GM18519 (cell line): Measurements from ENCODE around the gene SLX1A.
A peak's percentile ranks its signal among the peaks of the same experiment; 100 is the strongest.
"Not testable (repeated sequence)": the region's sequence is repeated elsewhere in the genome, so short reads cannot be mapped to it uniquely, and the experiment has no call there.

Experiments
- ATAC-seq: cut with Tn5 transposase; IDR thresholded peaks from one replicate; pipeline ENCODE4 v1.9.1; 2021; ENCODE audit warnings: mild to moderate bottlenecking, moderate library complexity; ENCODE audit not compliant: unreplicated experiment, low FRiP score

SLX1A gene

GRCh38 chr16:30193615-30194014 lies at the start of gene SLX1A, which contains the start of gene BOLA2B:
Gene SLX1A (plus strand): TSS chr16:30193875. CDS start chr16:30194085, 210 bp downstream.
Gene BOLA2B (minus strand): TSS chr16:30193666. CDS start chr16:30193595, 71 bp downstream.
- ATAC-seq: peak; percentile 84

- no peak for ATAC-seq
These were observed 49.7 kb upstream of the SLX1A start for GRCh38 chr16:30144017-30144416.

GRCh38 chr16:30144917-30145316 lies 48.8 kb upstream of the SLX1A start:
- ATAC-seq: no peak

DNA sequence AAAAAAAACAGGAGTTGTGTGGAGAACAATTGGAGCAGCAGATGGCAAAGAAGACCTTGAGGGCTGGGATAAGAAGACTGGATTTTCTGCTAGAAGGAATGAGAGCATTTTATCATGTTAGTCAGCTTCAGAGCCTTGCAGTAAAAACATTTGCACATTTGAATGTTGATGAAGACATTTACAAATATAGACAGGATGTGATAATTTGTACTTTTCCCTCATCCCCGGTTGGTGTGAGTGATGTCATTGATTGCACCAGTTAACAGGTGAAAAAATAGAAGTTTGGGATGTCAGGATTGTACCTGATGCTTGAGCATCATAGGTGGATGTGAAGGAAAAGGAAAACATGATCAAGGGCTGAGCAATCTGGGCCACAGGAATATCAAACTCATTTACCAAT lies 48.0 kb upstream of the SLX1A start:
- no peak for ATAC-seq

- no peak for ATAC-seq
These were observed 45.7 kb upstream of the SLX1A start for GRCh38 chr16:30147843-30148510.

- ATAC-seq: no peak
These were observed 44.3 kb upstream of the SLX1A start for GRCh38 chr16:30149250-30149930.

DNA sequence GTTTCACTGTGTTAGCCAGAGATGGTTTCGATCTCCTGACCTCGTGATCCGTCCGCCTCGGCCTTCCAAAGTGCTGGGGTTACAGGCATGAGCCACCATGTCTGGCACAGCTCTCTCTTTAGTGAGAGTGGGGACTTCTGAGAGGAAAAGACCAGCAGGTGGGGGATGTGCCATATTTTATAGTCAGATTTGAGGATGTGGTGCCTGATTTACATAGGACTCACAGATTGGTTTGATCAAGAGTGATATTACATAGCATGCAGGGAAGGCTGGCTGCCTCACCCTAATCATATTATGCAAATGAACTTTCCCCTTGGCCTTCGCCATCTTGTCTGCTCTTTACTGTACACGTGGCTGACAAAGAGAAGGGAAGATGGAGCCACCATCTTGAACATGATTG lies 42.6 kb upstream of the SLX1A start:
- no peak for ATAC-seq

DNA sequence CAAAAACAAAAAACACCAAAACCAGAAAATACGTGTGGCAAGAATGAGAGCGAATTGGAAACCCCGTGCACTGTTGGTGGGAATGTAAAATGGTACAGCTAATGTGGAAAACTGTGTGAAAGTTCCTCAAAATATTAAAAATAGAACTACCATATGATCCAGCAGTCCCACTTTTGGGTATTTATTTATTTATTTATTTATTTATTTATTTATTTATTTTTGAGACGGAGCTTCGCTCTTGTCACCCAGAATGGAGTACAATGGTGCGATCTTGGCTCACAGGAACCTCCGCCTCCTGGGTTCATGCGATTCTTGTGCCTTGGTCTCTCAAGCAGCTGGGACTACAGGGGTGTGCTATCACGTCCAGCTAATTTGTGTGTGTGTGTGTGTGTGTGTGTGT lies 41.2 kb upstream of the SLX1A start:
- ATAC-seq: no peak

DNA sequence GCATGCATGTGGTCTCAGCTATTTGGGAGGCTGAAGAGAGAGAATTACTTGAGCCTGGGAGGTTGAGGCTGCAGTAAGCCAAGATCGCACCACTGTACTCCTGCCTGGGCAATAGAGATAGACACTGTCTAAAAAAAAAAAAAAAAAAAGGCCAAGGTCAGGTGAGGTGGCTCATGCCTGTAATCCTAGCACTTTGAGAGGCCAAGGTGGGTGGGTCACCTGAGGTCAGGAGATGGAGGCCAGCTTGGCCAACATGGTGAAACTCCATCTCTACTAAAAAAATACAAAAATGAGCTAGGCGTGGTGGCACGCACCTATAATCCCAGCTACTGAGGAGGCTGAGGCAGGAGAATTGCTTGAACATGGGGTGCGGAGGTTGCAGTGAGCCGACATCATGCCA lies 38.5 kb upstream of the SLX1A start:
- ATAC-seq: no peak

- no peak for ATAC-seq
These were observed 36.5 kb upstream of the SLX1A start for GRCh38 chr16:30157214-30157613.

GRCh38 chr16:30163538-30163937 lies 30.1 kb upstream of the SLX1A start:
- no peak for ATAC-seq

- ATAC-seq: no peak
These were observed 27.3 kb upstream of the SLX1A start for GRCh38 chr16:30166202-30166902.

GRCh38 chr16:30168746-30169145 lies 24.9 kb upstream of the SLX1A start:
- not testable (repeated sequence) for ATAC-seq

- ATAC-seq: not testable (repeated sequence)
These were observed 24.3 kb upstream of the SLX1A start for GRCh38 chr16:30169416-30169815.

DNA sequence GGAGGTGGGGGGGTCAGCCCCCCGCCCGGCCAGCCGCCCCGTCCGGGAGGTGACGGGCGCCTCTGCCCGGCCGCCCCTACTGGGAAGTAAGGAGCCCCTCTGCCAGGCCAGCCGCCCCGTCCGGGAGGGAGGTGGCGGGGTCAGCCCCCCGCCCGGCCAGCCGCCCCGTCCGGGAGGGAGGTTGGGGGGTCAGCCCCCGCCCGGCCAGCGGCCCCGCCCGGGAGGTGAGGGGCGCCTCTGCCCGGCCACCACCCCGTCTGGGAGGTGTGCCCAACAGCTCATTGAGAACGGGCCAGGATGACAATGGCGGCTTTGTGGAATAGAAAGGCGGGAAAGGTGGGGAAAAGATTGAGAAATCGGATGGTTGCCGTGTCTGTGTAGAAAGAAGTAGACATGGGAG lies 23.5 kb upstream of the SLX1A start:
- not testable (repeated sequence) for ATAC-seq

- no peak for ATAC-seq
These were observed 20.6 kb upstream of the SLX1A start for GRCh38 chr16:30173054-30173453.

DNA sequence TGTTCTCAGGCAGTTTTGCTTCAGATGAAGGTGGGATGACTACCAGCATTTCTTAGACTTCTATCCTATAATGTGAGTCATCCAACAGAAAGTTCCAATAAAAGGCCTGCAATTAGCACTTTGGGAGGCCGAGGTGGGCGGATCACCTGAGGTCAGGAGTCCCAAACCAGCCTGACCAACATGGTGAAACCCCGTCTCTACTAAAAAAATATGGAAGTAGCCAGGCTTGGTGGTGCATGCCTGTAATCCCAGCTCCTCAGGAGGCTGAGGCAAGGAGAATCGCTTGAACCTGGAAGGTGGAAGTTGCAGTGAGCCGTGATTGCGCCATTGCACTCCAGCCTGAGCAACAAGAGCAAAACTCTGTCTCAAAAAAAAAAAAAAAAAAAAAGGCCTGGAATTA lies 16.8 kb upstream of the SLX1A start:
- ATAC-seq: not testable (repeated sequence)

DNA sequence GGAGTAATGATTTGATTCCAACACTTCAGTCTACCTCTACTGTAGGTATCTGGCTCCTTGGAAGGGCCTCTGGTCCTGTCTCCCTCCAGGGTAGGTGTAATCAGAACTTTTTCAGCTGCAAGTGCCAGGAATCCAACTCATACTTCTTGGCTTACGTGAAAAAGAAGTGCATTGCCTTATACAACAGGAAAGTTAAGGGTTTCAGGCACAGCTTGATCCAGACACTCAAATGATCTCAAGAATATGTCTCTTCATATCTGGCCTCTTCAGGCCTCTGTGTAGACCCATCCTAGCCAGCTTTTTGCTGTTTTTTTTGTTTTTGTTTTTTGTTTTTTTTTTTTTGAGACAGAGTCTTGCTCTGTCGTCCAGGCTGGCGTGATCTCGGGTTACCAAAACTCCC lies 14.5 kb upstream of the SLX1A start:
- no peak for ATAC-seq

DNA sequence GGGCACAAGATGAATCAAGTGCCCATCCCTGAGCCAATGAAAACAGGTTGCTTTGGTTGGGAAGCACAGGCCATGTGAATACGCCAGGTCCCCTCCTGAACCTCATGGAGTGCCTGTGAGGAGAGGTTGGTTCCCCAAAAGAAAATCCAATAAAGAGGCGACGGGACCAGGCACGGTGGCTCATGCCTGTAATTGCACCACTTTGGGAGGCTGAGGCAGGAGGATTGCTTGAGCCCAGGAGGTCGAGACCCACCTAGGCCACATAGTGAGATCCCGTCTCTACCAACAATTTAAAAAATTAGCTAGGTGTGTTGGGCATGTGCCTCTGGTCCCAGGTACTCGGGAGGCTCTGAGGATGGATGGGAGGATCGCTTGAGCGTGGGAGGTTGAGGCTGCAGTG lies 13.7 kb upstream of the SLX1A start:
- ATAC-seq: no peak

DNA sequence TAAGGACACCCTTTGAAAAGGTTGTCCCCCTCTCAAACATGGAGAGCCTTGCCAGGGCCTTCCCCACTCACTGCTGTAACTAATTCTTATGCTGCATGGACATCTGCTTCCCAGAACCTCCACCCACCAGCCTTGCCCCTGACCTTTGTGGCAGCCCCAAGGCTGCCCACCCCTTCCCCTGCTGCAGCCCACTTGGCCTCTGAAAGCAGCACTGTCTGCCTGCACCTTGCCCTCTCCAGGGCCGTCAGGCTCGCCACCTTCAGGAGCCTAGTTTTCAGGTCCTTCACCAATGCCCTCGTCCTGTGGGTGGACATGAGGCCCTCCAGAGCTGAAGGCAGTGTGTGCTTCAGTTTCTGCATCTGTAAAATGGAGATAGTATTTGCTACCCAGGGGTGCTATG lies 12.9 kb upstream of the SLX1A start:
- no peak for ATAC-seq

DNA sequence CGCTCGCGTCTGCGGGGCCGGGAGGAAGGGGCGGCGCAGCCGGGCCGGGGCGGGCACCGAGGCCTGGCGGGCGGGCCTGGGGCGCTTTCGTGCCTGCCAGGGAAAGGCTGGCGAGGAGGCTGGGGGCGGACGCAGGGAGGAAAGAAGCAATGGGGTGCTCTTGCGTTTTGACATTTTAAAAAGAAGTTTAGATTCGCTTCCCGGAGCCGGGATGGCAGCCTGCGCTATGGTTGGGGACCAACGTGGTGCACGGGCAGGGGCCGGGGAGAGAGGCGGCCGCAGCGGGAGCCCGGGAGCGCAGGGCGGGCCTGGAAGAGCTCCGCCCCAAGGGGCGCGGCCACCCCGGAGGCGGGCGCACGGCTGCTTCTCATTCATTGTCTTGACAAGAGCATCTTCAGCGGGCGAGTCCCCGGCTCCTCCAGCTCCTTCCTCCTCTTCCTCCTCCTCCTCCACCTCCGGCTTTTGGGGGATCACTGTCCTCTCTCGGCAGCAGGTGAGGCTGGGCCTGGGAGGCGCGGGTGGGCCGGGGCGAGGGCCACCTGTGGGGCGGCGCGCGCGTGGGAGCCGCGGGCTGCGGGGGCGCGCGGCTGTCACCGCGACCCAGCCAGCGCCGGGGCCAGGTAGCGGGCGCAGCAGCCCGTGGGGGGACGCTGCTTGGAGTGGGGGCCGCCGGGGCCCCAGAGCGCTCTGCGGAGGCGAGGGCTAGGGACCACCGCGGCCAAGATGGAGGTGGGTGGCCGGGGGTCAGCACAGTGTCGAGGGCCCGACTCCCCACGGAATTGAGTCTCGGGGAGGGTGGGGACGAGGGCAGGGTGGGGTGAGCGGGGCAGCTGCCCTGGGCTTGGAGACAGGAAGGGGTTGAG lies 10.2 kb upstream of the SLX1A start, which contains the start of gene CORO1A:
CORO1A (plus strand) TSS at position 370 of the 863 bp plus-strand sequence. CDS start 1,608 bp downstream, outside the sequence.
- peak; percentile 38 for ATAC-seq
